H4 (cell line): ENCODE data around the gene SLC6A6. TPM values are rescaled to one million over a fixed set of nuclear protein-coding genes. Genes with fewer than 3 reads are reported as not detected.
A peak's percentile ranks its signal among the peaks of the same experiment; 100 is the strongest.

Source experiments
- DNase-seq: peaks from one replicate; pipeline ENCODE4 v3.0.0-alpha.2; 2015; ENCODE audit warnings: low spot score
- total RNA-seq: library from RNA; depleted of rRNA; stranded (reverse); fragments of >200 nt; shearing (Covaris generic); gene quantifications from 2 replicates; pipeline ENCODE4 v1.2.3, GENCODE V29; 2014

SLC6A6 gene
- total RNA-seq, 1 experiment from 2014 or later: 29.8 TPM

- peak; percentile 89 for DNase-seq
Observed at GRCh38 chr3:14371573-14372474, 30.6 kb upstream of the SLC6A6 start.

GRCh38 chr3:14372587-14372986 is 29.8 kb upstream of the SLC6A6 start:
- DNase-seq: no peak

GRCh38 chr3:14373753-14374376 is 28.5 kb upstream of the SLC6A6 start:
- no peak for DNase-seq

- DNase-seq: no peak
Observed at GRCh38 chr3:14374444-14374883, 27.9 kb upstream of the SLC6A6 start.

DNA sequence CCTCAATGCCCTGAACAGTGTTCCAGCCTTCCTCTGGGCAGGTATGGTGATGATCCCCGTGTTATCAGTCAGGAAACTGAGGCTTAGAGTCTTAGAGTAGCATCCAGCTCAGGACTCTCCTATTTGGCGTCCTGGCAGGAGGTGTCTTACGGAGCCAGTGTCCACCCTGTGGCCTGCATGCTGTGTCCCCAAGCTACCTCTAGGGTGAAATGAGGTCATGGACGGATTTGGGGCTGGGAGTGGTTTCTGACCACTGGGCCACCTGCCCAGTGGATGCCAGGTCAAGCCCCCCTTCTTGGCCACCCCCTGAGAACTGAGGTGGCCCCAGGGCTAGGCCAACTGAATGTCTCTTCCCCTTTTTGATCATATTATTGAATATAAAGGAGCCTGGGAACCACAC is 27.2 kb upstream of the SLC6A6 start:
- no peak for DNase-seq

- no peak for DNase-seq
Observed at GRCh38 chr3:14376348-14377043, 25.9 kb upstream of the SLC6A6 start.

GRCh38 chr3:14377044-14377837 is 25.2 kb upstream of the SLC6A6 start:
- DNase-seq: no peak

DNA sequence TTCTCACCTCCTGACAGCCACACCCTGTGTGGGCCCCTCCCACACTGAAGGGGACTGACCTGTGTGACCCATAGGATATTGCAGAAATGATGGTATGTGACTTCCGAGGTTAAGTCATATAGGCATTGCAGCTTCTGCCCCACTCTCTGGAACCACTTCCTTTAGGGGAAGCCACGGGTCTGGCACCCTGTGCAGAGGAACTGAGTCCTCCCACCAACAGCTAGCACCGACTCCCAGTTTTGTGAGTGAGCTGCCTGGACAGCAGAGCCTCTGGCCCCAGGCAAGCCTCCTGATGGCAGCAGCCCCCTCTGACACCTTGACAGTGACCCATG is 24.6 kb upstream of the SLC6A6 start:
- DNase-seq: no peak

- no peak for DNase-seq
Observed at GRCh38 chr3:14378415-14378814, 24.0 kb upstream of the SLC6A6 start.

- DNase-seq: no peak
Observed at GRCh38 chr3:14379843-14380242, 22.6 kb upstream of the SLC6A6 start.

DNA sequence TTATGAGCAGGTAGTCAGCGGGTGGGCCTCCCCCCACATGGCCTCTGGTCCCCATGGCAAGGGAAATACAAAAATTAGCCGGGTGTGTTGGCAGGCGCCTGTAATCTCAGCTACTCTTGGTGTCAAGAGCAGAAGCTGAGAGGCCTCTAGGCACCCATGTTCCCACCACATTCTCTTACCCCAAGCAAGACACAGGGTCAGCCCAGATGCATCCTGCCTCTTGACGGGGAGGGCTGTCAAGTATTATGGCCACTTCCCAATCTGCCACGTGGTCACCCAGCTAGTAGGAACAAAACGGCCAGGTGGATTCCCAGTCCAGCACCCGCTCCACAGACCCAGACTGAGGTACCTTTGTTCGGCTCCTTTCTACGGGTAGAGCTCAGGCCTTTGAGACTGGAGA is 16.2 kb upstream of the SLC6A6 start:
- DNase-seq: no peak

GRCh38 chr3:14388201-14388600 is 14.2 kb upstream of the SLC6A6 start:
- DNase-seq: no peak

- no peak for DNase-seq
Observed at GRCh38 chr3:14389166-14389606, 13.2 kb upstream of the SLC6A6 start.

GRCh38 chr3:14389716-14390115 is 12.7 kb upstream of the SLC6A6 start:
- DNase-seq: no peak

DNA sequence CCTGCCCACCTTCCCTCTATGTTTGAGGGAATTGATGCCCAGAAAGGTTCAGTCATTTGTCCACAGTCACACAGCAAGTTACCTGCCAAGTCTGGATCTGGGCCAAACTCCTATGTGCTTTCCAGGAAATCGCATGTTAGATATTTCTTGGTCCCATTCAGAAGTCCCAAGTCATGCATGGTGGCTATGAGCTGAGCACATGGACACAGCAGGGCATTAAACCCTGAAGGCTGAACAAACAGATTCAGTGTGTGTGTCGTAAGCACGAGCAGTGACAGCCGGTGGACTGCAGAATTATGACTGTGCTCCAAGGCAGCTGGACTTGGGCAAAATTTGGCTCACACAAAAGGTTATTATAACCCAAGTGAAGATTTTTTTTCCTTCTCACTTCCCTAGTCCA is 11.4 kb upstream of the SLC6A6 start:
- DNase-seq: no peak

- DNase-seq: no peak
Observed at GRCh38 chr3:14392231-14392630, 10.2 kb upstream of the SLC6A6 start.

DNA sequence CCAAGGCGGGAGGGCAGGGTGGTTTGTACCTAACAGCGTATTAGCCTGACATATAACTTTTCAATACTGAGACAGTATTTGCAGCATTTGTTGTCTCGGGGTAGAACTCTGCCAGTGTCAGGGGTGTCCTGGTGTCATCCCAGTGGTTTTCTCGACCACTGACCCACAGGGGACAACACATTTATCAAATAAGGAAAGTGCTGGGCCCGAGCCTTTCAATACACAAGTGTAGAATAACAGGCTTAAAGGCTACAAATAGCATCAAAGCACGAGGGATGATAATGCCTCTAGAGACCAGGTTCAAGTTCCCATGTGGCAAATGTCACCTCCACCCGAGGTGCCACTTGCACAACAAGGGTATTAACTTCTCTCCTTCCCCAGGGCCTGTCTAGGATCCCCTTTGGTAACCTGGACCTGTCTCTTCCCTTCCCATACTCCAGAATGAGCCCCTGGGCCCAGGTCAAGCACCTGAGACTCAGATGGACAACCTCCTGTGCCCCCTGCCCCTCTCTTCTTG is 9.5 kb upstream of the SLC6A6 start:
- DNase-seq: no peak

DNA sequence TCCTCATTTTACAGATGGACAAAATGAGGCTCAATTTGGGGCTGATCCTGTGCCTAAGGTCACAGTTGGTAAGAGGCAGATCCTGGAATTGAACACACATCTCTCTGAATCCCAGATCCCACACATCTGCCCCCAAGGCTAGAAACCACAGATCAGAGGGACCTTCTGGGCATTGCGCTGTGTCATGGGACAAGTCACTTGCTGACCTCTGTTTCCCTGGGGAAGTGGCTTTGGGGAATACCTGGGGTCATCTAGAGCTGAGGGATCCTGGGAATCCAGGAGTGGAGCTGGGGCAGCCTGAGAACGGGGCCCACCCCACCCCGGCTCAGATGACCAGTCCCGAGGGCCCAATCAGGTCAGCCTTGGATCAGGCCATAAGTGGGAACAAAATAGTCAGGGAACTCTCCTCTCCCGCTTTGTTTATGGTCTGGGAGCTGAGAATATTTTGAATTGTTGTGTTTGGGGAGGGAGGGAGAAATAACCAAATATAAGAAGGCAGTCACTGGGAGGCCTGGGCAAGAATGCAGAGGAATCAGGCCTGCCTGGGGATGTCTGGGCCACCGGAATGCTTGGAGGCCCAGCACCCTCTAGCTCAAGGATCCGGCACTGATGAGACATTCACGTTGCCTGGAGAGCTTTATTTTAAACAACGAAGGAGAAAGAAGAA is 8.8 kb upstream of the SLC6A6 start:
- DNase-seq: no peak

GRCh38 chr3:14396031-14396692 is 6.2 kb upstream of the SLC6A6 start:
- no peak for DNase-seq

DNA sequence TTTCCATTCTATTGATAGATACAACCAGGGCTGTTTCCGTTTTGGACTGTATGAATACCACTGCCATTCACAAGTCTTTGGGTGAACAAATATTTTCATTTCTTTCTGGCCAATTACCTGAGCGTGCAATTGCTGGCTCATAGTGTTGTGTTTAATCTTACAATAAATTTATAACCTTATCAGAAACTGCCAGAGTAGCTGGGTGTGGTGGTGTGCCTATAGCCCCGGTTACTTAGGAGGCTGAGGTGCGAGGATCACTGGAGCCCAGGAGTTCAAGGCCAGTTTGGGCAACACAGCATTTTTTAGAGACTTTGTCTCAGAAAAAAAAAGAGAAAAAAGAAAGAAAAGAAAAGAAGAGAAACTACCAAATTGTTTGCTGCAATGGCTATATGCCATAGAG is 5.4 kb upstream of the SLC6A6 start:
- DNase-seq: no peak

- DNase-seq: no peak
Observed at GRCh38 chr3:14397531-14397930, 4.9 kb upstream of the SLC6A6 start.
